ENCODE measurements around the gene MAG.

Gene MAG

DNA sequence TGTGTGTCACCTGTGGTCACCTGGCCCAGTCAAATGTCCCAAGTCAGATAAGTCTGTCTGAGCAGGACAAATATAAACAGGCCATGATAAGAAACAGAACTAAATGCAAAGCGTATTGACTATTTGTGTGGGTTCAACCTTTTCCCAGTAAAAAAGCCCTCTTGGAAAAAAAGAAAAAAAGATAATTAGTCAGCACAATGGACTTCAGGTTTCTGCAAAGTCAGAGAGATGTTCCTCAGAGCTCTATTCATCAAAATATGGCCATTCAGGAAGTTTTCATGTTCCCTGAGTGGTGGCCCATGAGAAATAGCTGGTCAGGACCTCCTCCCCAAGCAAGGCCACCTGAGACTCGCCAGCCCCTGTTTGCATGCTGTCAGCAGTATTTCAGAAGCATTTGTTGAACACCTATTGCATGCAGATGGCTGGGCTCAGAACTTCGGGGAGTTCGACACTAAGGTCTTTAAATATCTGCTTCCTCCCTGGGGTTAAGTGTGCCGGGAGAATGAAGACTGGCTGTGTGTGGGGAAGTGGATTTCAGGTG, 69.0 kb downstream of the MAG start:
- H3K4me3 ChIP-seq = no peak overlapping the region
- no peaks in the 10 kb centered on the region for H3K9me3 ChIP-seq (replicated peaks in 1 of 11)
- TF ChIP-seq Cebpa-rat (IDR thresholded peaks at IDR 0.05) = no peak
- no peaks in the 10 kb centered on the region for H3K27me3 ChIP-seq
- H3K36me3 ChIP-seq = no peaks in the 10 kb centered on the region
- H3K4me2 ChIP-seq = peak overlapping the region in 10 of 11 experiments; percentile 16 to 50 (median 32); a peak in 15 of 22 replicates
- no peak overlapping the region for H3K9ac ChIP-seq
- no peak overlapping the region for H3K27ac ChIP-seq
- no peaks in the 10 kb centered on the region for H4K20me1 ChIP-seq
- peaks cover 26 to 51% (median 39%) of the 10 kb centered on the region in 10 experiments for H3K4me1 ChIP-seq

DNA sequence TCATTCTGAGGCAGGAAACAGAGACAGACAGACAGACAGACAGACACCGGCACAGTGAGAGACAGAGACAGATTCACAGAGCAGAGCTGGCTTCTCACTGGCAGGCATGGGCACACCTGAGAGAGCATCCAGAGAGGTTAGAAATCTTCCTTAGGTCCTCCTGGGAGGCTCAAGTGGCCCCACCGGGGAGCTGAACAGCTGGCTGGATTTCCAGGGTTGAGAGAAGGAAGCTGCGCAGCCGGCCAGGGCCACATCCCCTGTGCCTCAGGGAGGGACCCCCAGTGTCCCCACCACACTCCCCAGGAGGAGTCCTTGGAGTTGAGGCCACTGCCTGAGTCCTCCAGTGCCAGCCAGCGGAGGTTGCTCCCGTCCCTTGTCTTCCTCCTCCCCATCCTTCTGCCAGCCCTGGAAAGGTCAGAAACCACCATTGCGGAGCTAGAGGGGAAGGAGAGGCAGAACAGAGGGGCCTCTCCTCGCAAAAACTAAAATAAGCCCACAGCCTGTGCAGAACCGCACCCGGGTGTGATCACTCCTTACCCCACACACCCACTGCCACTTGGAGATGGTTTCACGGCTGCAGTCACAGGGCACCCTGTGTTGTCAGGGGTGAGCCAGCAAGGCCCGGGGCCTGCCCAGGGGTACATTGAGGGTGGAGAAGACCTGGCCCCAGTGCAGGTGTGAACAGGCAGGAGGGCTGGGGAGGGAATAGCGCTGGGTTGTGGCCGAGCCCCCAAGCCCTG, 70.5 kb downstream of the MAG start:
- H3K9ac ChIP-seq = no peak overlapping the region
- H3K4me1 ChIP-seq = peaks cover 18 to 36% (median 27%) of the 10 kb centered on the region in 10 experiments
- H3K9me3 ChIP-seq (replicated peaks in 1 of 11) = no peaks in the 10 kb centered on the region
- no peaks in the 10 kb centered on the region for H3K27me3 ChIP-seq
- H3K4me3 ChIP-seq = no peak overlapping the region
- no peaks in the 10 kb centered on the region for H4K20me1 ChIP-seq
- H3K36me3 ChIP-seq = no peaks in the 10 kb centered on the region
- TF ChIP-seq Cebpa-rat (IDR thresholded peaks at IDR 0.05) = no peak
- H3K4me2 ChIP-seq = peak overlapping the region in 3 of 11 experiments; percentile 22 to 46 (median 42); a peak in 1 of 22 replicates
- H3K27ac ChIP-seq = no peak overlapping the region

DNA sequence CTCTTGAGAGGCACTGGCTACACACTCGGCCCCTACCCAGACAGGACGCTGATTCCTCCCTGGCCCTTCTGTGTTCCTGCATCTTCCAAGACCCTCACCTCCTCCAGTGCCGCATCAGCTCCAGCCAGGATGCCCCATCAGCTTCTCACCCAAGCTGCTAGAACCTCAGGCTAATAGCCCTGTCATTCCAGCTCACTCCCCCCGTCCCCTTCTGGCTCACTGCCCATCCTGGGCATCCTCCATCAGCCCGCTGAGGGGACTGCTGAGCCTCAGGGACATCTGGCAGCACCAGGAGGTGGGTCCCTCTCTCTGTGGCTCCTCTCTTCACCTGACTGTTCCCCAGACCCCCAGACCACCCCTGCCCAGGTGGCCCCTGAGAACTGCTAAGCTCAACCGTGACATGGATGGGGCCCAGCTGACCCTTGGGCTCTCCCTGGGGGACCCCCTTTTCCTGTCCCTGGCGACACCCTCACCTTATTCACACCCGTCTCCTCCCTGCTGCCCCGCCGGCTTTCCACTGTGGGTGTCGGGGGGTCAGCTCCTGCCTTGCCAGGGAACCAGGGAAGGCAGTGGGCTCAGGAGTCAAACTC, 71.1 kb downstream of the MAG start:
- peaks cover 11 to 29% (median 20%) of the 10 kb centered on the region in 10 experiments for H3K4me1 ChIP-seq
- H3K36me3 ChIP-seq = no peaks in the 10 kb centered on the region
- H3K4me3 ChIP-seq = no peak overlapping the region
- no peaks in the 10 kb centered on the region for H3K27me3 ChIP-seq
- H3K27ac ChIP-seq = no peak overlapping the region
- H3K4me2 ChIP-seq = no peak overlapping the region
- no peak overlapping the region for H3K9ac ChIP-seq
- TF ChIP-seq Cebpa-rat (IDR thresholded peaks at IDR 0.05) = no peak
- H3K9me3 ChIP-seq (replicated peaks in 1 of 11) = no peaks in the 10 kb centered on the region
- H4K20me1 ChIP-seq = no peaks in the 10 kb centered on the region
